Dermis blood vessel endothelial cell (primary cell): ENCODE measurements around the gene ANKRD60. TPM values are rescaled to one million over a fixed set of nuclear protein-coding genes. Genes with fewer than 3 reads are reported as not detected.
A peak's percentile ranks its signal among the peaks of the same experiment; 100 is the strongest.

Source experiments
- DNase-seq: peaks from one replicate; pipeline ENCODE4 v3.0.0; 2010
- total RNA-seq: library from RNA; depleted of rRNA; stranded (reverse); fragments of >200 nt; gene quantifications from 2 replicates; pipeline ENCODE4 v1.2.3, GENCODE V29; 2014

Gene ANKRD60
- total RNA-seq, 1 donor from 2014 or later = not detected

DNA sequence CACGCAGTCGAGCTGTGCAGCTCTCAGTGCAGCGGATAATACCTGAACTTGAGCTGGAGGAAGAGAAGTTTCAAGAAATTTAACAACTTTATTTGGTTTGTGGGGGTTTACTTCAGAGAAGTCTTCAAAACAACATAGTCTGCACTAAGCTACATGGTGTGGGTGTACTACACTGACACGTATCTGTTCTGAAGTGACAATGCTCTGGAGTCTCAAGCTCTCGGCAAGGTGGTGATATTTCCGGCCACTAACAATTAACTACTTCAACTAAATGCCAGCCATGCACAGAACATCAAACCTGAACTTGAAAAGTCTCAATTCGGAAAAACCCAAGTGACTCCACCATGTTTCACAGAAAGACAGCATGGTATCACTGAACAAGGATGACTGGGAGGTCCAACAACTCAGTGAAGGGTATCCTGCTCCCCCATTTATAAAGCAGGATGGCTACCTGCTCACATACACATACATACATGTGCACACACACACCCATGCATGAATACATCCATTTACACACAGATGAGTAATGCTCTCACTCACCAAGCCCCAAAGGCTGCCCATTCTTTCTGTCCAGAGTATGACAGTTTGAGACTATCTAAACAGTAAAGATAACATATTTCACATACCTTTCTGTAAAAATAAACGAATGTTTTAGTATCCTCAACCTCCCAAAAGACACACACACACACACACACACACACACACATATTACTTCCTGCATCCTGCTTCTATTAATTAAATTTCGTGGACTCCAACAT lies 15.4 kb upstream of the ANKRD60 start:
- DNase-seq = no peak

DNA sequence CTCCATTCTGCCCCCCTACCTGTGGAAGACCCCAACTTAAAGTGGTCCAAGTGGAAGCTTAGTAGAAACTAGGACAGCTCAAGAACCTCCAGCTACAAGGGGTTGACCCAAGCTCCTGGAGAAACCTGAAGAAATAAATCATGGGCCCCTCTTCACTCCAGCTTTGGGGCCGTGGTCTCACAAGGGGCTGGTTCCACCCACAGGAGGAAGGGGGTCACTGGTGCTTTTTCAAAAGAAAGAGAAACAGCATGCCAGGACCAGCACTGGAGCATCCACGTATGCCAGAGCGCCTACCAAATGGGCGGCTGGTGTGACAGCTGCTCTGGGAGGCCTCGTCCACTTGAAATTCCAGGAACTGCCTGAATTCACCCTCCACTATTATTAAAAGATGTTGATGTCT lies 14.4 kb upstream of the ANKRD60 start:
- no peak for DNase-seq

DNA sequence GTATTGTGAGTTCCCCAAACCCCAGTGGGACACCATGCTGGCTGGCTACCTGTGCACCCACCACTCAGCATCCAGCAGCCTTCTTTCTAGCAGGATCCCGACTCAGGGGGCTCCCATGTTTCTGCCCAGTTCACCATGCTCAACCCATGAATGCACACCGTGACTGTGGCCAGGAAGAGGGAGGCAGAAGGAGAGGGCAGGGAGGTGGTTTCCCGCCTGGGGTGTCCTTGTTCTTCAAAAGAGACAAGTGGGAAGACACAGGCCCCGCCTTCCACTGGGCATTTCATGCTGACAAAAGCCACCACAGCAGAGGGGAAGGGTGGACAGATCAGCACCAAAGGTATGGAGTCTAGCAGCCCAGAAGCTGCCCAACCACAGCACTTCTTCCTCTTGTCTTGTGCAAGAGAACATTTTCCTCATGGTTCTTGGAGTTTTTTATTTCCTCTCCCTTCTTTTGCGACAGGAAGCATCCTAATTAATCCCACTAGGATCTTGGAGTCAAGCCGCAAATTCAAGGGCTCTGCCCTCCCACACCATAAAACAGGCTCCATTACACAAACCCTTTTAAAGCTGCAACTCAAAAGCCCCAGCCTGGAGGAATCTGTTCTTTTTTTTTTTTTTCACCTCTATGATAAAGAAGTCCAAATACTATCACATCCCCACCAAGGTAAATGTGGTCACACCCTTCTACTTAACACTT lies 13.5 kb upstream of the ANKRD60 start:
- no peak for DNase-seq

DNA sequence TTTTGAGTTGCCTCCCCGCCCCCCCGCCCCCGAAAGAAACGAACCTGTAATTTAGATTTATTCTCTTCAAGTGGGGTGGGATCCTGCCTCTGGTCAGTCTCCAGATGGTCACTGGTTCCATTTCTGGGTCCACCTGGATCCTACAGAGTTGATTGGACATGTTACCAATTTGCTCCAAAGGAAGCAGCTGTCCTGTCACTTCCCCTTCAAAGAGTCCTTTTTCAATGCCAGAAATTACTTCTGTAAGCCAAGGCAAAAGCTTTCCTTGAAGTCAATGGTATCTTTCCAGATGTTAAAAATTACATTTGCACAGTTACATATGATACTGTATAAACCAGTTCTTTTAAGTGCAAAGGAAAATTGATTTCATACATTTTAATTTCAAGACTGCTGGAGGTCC lies 12.0 kb upstream of the ANKRD60 start:
- DNase-seq = peak; percentile 57

DNA sequence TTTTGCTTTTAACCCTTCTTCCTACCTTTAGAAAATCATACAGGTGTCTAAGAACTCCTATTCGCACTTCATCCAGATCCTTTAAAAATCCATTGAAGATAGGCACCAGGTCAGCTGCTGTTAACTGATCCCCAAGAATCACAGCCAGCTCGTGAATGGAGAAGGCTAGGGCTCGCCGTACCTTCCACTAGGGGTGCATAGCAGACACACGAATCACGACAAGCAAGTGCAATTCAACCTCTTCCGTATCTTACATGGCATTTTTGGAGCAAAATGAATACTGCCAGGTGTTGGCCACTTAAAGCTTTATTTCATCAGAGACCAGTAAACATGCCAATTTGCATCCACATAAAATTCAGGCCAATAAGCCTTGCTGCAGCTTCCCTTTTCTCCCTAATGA lies 10.8 kb upstream of the ANKRD60 start:
- DNase-seq = no peak

DNA sequence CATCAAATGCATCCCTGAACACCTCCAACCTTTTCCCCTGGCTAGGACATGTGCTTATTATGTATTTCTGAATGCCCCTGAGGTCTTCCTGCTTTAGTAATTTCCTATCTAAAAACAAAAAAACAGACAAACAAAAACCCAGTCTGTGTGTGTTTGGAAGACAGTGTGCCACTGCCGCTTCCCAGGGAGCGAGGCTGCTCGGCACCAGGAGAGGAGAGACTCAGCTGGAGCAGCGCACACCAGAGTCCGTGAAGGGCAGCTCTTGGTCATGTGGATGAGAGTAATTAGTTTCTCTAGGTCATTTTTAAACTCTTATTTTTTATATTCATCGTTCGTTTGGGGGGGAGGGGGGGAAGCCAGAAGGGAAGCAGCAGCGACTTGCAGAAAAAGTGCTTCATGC lies 10.0 kb upstream of the ANKRD60 start:
- peak; percentile 26 for DNase-seq

DNA sequence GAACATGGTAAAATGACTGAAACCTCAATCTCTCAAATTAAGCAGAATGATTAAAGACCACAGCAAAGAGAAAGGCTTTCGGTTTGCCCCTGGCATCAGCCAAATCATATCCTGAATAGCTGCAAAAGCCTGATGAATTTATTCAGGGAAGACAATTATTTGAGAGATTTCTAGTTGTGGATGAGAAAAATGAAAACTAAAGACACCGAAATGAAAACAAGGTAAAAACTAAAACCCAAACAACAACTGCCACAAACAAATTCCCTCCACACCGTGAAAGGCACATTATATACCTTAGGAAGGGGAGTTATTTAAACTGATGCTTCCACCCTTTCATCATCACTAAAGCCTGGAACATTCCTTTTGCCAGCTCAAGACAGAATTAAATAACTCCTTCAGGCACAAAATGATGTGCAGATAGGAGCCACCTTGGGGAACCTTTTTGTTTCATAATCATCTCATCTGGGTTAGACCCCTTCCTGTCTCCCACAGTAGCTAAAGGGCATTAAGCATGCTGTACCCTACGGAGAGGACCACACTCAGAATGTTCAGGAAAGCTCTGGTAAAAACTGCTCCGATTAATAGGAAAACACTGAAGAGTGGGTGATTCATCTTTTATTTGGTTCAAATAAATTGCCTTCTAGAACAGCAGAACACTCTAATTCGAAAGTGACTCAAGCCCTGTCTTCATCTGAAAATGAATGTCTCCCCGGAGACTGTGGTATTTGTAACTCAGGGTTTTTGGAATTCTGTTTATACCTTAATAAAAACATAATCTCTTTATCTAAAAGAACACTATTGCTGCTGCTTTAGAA lies 9.1 kb upstream of the ANKRD60 start:
- DNase-seq = peak; percentile 32

DNA sequence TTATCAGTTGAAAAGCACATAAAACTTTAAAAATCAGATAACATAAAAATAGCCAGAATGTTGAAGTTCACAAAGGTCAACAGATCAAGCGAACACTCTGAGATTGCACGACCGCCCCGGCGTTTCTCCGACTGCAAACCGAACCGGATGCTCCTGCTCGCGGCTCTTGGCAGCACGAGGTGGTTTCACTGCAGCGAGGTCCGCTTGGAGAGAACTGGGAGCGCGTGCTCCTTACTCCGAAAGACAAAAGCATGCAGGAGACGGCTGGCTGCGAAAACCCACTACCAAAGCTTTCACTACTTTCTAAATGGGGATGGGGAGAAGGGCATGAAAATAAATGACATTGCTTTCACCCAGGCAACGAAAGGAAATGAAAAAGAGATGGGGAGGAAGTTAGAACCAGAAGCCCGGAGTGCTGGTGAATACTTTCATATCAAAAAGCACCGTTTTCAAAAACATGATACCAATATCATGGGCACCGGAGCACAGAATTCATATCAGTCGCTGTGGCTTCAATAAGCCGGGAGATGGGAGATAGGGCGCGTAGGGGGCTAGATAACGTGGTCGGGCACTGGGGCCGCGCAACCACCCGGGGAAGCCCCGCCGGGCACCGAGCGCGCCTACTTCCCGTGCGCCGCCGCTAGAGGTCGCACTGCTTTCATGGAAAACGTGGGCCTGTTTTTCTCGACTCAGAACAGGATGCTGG lies 8.3 kb upstream of the ANKRD60 start:
- peak; percentile 81 for DNase-seq

DNA sequence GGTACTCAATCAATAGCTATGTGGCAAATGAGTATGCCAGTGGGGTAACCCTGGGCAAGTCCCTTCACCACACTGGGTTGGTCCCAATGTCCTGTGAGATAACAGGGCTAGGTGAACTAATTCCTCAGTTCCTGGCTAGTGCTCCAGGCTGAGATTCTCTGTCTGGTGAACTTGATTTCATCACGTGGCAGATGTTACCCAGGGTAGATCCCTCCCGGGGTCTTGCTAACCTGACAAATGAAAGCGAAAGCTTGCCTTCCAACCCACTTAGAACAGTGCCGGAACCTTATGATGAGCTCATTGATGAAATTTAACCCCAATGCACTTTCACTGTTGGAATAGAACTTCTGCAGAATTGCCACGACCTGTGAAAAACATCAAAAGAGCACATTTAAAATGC lies 6.6 kb upstream of the ANKRD60 start:
- DNase-seq = no peak

DNA sequence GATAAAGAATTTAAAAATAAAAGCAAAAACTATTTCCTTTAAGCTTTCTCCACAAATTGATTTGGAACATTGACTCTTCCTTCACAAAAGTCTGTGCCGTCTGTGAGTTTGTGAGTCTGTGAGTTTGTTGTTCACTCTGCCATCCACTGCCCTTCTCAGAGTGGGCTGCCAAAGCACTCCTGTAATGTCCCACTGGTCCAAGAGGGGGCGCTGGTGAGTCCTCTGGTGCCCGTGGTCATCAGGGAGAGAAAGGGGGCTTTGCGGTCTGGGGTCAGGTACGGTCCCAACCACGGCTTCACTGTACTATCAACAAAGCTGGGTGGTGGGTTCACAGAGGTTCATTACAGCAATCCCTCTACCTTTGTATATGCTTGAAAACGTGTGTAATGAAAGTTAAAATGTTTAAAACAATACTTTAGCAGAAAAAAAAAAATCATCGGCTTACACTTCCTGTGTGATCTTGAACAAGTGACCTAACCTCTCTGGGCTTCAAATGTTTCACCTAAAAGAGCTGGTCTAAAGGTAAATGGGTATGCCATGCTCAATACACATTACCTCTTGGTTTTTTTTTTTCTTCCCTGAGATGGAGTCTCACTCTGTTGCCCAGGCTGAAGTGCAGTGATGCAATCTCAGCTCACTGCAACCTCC lies 5.6 kb upstream of the ANKRD60 start:
- DNase-seq = peak; percentile 61

DNA sequence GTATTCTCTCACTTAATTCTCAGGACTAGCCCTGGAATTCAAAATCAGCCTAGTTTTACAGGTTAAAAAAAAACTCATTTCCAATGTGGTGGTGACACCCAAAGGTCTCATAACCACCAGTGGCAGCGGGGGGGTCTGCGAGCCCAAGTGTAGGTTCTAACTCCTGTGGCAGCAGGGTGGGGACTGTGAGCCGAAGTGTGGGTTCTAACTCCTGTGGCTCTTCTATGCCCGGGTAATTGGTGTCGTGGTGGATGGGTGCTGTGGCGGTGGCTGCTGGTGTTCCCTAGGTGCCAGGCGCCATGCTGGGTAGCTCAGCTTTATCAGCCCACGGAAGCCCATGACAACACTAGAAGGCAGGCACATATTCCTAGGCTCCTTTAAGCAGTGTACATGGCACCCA lies 4.9 kb upstream of the ANKRD60 start:
- no peak for DNase-seq

DNA sequence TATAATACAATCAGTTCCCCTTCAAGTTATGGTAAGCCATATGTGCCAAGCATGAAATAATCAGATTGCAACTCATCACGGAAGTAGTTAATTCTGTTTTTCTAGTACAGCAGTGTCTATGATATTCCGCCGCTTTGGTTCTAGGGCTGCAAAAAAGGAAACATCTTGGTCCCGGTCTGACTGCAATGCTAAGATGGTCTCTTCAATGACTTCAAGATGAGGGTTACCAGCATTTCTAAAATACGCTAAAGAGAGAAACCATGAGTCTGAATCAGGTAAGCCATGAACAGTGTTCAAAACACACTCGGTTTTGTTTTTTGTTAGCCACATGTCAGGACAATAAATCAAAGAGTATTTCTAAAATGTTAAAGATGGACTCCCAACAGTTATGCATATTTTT lies 3.2 kb upstream of the ANKRD60 start:
- peak; percentile 45 for DNase-seq

DNA sequence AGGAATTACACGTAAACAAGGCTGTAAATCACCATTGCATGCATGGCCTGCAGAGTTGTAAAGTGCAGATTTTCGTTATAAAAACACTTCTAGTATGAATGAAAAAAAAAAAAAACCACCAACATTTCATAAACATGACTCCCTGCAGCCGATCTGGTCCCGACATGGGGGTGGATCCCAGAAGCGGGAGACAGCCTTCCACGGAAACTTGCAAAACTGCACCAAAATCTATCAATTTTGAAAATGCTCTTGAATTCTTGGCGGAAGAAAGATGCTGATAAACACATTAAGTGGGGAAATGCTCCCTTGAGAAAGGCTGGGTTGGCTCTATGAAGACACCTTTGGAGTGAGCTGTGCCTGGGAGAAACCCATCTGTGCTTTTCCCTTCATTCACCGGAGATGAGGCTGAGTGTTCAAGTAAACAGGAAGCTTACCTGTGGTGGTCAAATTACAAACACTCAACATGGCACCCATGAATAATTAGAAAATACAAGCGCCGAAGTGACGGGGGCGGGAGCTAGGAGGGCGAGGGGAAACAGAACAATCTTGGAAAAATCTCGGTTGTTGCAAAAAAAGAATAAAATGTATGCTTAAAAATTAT lies 845 bp upstream of the ANKRD60 start:
- DNase-seq = no peak

DNA sequence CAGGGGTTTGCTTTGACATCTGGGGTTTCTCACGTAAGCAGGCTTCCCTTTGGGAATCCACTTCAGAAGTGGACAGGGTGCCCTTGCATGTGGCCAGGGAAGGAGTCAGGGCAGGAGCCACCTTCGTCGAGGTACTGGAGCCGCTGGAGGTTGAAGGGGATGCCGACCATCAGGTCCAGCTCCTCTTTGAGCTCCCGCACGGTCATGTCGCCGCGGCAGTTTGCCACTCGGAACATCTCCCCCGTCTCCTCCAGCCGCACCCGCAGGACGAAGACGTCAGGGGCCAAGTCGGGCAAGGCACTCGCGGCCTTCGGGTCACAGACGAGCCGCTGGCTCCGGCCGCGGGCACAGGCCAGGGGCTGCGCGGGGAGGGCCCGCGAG lies 360 bp downstream of the ANKRD60 start:
- no peak for DNase-seq

DNA sequence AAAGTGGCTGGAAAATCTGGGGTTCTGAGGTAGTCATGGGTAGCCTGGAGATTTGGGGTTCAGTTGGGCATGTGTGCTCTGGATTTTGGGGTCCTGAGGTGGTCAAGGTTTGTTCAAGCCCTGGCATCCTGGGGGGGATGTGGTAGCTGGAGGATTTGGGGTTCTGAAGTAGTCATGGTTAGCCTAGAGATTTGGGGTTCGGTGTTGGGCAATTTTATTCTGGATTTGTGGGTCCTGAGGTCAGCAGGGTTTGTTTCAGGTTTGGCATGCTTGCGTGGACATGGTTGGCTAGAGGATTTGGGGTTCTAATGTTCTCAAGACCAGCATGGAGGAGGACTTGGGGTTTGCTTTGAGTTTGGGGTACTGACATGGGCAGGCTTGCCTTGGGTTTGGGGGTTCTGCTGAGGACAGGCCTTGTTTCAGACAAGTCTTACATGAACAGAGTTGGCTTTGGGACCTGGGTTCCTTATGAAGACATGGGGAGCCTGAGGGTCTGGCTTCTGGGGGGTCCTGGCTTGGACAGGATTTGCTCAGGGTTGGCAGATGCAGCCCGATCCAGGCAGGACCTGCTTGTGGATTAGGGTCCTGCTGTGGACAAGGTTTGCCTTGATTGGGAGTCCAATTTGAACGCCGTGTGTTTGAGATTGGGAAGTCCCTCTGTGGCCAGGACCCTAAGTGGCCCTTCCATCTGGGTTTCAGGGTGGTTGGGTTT lies 906 bp downstream of the ANKRD60 start:
- no peak for DNase-seq

DNA sequence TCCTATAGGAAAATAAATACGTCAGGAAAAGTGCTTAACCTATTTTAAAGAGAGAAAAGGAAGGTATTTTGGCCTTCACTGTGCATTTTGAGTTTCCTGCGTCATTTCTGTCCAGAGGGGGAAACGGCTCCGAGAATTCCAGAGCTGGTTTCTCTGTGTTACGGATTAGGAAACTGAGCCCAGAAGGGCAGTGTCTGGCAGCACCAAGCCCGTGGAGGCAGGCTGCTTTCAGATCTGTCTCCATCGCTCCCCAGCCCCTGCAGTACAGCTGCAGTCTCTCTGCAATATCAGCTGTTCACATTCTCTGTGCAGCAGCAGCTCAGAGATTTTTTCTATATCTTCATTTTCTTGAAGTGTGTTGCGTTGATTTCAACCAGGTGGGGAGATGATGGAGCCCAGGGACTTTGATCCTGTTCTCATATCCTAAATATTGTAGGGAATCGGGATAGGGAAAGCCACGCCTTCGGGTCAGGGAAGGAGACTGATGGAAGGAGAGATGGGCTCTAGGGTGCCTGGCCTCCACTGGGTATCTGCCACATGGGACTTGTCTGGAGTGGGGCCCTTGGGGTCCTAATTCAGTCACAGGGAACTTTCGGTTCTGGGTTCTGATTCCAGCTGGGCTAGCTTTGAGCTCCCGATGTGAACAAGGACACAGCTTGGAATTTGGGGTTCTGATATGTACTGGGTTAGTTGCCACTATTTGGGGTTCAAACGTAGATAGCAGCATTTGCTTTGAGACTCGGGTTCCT lies 2.8 kb downstream of the ANKRD60 start:
- DNase-seq = no peak

DNA sequence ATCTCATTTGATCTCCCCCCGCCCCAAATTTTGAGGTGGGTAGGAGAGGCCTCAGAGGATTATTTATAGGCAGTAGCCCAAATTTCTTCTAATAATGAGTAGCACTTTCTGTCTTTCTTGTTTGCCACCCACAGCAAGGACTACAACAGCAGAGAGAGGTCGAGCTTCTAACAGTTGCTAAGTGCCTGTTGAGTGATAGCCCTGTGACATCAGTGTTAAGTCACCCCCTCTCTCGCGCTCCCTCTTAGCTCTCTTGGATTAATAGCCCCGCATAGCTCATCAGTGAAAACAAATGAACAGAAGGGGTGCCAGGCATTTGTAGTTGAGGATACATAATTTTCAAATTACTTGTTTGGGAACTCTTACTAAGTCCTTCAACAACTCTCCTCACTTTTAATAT lies 3.5 kb downstream of the ANKRD60 start:
- no peak for DNase-seq

DNA sequence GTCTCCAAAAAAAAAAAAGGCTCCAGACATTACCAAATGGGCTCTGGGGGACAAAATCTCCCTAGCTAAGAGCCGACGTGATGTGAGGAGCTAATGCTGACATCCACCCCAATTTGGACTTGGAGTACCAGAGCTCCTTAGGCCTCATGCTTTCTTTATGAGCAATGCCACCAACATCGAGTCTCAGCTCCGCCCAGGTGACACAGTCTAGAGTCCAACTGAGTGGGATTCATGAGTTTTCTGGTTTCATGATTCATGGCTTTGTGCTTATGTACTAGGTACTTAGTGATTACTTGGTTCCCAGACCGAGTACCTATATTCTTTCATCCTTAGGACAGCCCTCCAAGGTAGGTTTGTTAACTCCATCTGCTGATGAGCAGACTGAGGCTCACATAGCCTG lies 4.4 kb downstream of the ANKRD60 start:
- no peak for DNase-seq

DNA sequence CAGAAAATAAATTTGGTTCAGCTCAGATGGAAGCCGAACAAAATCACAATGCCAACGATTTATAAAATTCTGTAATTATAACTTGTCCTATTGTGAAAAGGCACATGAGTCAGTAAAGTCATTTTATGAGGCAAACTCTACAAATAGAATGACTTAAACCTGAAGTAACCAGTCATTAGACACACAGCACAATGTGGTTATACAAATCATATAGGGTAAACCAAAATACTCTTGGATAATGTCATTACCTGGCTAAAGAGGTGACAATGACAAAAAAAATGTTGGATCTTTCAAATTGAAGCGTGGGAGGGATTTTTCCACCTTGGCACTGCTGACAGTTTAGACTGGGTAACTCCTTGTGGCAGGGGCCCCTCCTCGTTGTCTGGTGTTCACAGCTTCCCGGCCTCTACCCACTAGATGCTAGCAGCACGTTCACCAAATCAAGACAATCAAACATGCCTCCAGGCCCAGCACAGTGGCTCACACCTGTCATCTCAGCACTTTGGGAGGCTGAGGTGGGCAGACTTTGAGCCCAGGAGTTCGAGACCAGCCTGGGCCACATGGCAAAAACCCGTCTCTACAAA lies 5.0 kb downstream of the ANKRD60 start:
- DNase-seq = no peak

DNA sequence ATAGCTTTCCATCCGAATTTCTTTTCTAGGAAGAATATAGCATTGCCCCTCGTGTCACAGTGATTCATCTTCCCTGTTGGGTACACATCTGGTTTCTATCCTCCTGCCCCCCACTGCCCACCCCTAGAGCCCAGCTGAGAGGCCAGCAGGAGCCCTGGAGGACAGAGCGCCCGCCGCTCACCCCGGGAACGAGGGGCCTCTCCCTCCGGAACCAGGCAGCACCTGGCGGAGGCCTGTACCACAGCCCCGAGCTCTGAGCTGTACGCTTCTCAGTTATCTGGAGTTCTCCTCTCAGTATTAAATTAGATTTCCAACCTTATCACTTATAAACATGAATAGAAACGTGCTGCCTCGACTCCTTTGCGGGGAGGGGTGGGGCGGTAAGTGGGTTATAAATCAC lies 6.0 kb downstream of the ANKRD60 start:
- no peak for DNase-seq
